HepG2 (cell line): Measurements from ENCODE around the gene ZBTB47.

Source experiments
- CC2D1A ChIP-seq: sonication (generic); formaldehyde crosslinking; IDR thresholded peaks from 2 replicates; pipeline ENCODE4 v1.8.1; 2023; ENCODE audit warnings: mild to moderate bottlenecking, missing genetic modification reagents
- EZH2 ChIP-seq: conservative IDR thresholded peaks from 2 replicates; pipeline ENCODE4 v1.6.1; 2012; ENCODE audit warnings: mild to moderate bottlenecking, low read depth, low read length, moderate library complexity
- POLR2A ChIP-seq, 2 experiments: IDR thresholded peaks; 2 replicates each; pipeline ENCODE4 v1.6.1; 2011; ENCODE audit warnings: low read depth in 2 of 2, low read length in 2 of 2, mild to moderate bottlenecking in 1 of 2, moderate library complexity in 1 of 2; ENCODE audit not compliant: insufficient read depth in 1 of 2
- U2AF1 ChIP-seq: fragments of 200-400 bp; formaldehyde crosslinking; optimal IDR thresholded peaks from 2 replicates; pipeline ENCODE3; 2017; ENCODE audit warnings: mild to moderate bottlenecking, low read depth, low read length
- ZNF230 ChIP-seq: sonication (generic); formaldehyde crosslinking; IDR thresholded peaks from 2 replicates; pipeline ENCODE4 v1.4.0; 2020; ENCODE audit warnings: mild to moderate bottlenecking, missing genetic modification reagents
- ZNF24 ChIP-seq: fragments of 450-650 bp; IDR thresholded peaks from 2 replicates; pipeline ENCODE4 v1.6.1; 2017; ENCODE audit warnings: antibody characterized with exemption, mild to moderate bottlenecking
- ZSCAN20 ChIP-seq: sonication (generic); formaldehyde crosslinking; IDR thresholded peaks from 2 replicates; pipeline ENCODE4 v1.4.0; 2020; ENCODE audit warnings: missing genetic modification reagents, mild to moderate bottlenecking, borderline replicate concordance
- TF ChIP-seq, protein P1 (sequence below): sonication (generic); formaldehyde crosslinking; IDR thresholded peaks from 2 replicates; pipeline ENCODE4 v1.8.1; 2023; ENCODE audit warnings: missing genetic modification reagents, inconsistent platforms, borderline replicate concordance
- TF ChIP-seq, protein P2 (sequence below): sonication (generic); formaldehyde crosslinking; IDR thresholded peaks from 2 replicates; pipeline ENCODE4 v1.9.0; 2021; ENCODE audit warnings: missing genetic modification reagents, borderline replicate concordance
- TF ChIP-seq, protein P3 (sequence below): sonication (generic); formaldehyde crosslinking; IDR thresholded peaks from 2 replicates; pipeline ENCODE4 v1.5.0; 2020; ENCODE audit warnings: mild to moderate bottlenecking, missing genetic modification reagents, moderate library complexity
- TF ChIP-seq, protein P4 (sequence below): sonication (generic); formaldehyde crosslinking; conservative IDR thresholded peaks from 2 replicates; pipeline ENCODE4 v1.8.0; 2022; ENCODE audit warnings: mild to moderate bottlenecking, moderate library complexity, missing genetic modification reagents
- TF ChIP-seq, protein P5 (sequence below): sonication (generic); formaldehyde crosslinking; IDR thresholded peaks from 2 replicates; pipeline ENCODE4 v1.4.0; 2020; ENCODE audit warnings: missing genetic modification reagents
- TF ChIP-seq, protein P6 (sequence below): sonication (generic); formaldehyde crosslinking; IDR thresholded peaks from 2 replicates; pipeline ENCODE4 v1.4.0; 2020; ENCODE audit warnings: missing genetic modification reagents; ENCODE audit errors: not compliant biosample characterization

DNA sequence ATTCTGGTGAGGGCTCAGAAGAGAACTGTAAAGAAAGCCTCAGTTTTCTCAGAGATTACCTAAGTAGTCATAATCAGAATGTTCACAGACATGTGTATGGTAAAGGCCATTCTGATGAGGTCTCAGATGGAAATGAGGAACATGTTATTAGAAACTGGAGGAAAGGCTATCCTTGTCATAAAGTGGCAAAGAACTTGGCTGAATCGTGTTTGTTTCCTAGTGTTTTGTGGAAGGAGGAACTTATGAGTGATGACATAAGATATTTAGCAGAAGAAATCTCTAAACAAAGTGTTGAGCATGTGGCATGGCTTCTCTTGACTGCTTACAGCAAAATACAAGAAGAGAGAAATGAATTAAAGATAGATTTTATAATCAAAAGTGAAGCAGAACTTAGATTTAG lies 19.0 kb downstream of the ZBTB47 start:
- TF ChIP-seq CC2D1A (CRISPR knock-in tag) (no peak), ZSCAN20 (no peak), EZH2 (no peak), POLR2A (IDR thresholded peaks at IDR 0.05; ENCODE audit: insufficient read depth in 1 of 2, low read depth in 2 of 2, low read length in 2 of 2) (no peak), U2AF1 (no peak), ZNF24 (no peak), ZNF230 (CRISPR knock-in tag) (no peak)
- TF ChIP-seq, protein P1, sequence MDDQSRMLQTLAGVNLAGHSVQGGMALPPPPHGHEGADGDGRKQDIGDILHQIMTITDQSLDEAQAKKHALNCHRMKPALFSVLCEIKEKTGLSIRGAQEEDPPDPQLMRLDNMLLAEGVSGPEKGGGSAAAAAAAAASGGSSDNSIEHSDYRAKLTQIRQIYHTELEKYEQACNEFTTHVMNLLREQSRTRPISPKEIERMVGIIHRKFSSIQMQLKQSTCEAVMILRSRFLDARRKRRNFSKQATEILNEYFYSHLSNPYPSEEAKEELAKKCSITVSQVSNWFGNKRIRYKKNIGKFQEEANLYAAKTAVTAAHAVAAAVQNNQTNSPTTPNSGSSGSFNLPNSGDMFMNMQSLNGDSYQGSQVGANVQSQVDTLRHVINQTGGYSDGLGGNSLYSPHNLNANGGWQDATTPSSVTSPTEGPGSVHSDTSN (CRISPR knock-in tag), result no peak
- TF ChIP-seq, protein P2, sequence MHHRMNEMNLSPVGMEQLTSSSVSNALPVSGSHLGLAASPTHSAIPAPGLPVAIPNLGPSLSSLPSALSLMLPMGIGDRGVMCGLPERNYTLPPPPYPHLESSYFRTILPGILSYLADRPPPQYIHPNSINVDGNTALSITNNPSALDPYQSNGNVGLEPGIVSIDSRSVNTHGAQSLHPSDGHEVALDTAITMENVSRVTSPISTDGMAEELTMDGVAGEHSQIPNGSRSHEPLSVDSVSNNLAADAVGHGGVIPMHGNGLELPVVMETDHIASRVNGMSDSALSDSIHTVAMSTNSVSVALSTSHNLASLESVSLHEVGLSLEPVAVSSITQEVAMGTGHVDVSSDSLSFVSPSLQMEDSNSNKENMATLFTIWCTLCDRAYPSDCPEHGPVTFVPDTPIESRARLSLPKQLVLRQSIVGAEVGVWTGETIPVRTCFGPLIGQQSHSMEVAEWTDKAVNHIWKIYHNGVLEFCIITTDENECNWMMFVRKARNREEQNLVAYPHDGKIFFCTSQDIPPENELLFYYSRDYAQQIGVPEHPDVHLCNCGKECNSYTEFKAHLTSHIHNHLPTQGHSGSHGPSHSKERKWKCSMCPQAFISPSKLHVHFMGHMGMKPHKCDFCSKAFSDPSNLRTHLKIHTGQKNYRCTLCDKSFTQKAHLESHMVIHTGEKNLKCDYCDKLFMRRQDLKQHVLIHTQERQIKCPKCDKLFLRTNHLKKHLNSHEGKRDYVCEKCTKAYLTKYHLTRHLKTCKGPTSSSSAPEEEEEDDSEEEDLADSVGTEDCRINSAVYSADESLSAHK, result no peak
- TF ChIP-seq, protein P3, sequence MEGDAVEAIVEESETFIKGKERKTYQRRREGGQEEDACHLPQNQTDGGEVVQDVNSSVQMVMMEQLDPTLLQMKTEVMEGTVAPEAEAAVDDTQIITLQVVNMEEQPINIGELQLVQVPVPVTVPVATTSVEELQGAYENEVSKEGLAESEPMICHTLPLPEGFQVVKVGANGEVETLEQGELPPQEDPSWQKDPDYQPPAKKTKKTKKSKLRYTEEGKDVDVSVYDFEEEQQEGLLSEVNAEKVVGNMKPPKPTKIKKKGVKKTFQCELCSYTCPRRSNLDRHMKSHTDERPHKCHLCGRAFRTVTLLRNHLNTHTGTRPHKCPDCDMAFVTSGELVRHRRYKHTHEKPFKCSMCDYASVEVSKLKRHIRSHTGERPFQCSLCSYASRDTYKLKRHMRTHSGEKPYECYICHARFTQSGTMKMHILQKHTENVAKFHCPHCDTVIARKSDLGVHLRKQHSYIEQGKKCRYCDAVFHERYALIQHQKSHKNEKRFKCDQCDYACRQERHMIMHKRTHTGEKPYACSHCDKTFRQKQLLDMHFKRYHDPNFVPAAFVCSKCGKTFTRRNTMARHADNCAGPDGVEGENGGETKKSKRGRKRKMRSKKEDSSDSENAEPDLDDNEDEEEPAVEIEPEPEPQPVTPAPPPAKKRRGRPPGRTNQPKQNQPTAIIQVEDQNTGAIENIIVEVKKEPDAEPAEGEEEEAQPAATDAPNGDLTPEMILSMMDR (CRISPR knock-in tag), result no peak
- TF ChIP-seq, protein P4, sequence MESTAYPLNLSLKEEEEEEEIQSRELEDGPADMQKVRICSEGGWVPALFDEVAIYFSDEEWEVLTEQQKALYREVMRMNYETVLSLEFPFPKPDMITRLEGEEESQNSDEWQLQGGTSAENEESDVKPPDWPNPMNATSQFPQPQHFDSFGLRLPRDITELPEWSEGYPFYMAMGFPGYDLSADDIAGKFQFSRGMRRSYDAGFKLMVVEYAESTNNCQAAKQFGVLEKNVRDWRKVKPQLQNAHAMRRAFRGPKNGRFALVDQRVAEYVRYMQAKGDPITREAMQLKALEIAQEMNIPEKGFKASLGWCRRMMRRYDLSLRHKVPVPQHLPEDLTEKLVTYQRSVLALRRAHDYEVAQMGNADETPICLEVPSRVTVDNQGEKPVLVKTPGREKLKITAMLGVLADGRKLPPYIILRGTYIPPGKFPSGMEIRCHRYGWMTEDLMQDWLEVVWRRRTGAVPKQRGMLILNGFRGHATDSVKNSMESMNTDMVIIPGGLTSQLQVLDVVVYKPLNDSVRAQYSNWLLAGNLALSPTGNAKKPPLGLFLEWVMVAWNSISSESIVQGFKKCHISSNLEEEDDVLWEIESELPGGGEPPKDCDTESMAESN (CRISPR knock-in tag), result no peak
- TF ChIP-seq, protein P5, sequence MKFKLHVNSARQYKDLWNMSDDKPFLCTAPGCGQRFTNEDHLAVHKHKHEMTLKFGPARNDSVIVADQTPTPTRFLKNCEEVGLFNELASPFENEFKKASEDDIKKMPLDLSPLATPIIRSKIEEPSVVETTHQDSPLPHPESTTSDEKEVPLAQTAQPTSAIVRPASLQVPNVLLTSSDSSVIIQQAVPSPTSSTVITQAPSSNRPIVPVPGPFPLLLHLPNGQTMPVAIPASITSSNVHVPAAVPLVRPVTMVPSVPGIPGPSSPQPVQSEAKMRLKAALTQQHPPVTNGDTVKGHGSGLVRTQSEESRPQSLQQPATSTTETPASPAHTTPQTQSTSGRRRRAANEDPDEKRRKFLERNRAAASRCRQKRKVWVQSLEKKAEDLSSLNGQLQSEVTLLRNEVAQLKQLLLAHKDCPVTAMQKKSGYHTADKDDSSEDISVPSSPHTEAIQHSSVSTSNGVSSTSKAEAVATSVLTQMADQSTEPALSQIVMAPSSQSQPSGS, result no peak
- TF ChIP-seq, protein P6, sequence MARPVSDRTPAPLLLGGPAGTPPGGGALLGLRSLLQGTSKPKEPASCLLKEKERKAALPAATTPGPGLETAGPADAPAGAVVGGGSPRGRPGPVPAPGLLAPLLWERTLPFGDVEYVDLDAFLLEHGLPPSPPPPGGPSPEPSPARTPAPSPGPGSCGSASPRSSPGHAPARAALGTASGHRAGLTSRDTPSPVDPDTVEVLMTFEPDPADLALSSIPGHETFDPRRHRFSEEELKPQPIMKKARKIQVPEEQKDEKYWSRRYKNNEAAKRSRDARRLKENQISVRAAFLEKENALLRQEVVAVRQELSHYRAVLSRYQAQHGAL, result no peak
